ENCODE data around the gene MYOZ3. TPM values are rescaled to one million over a fixed set of nuclear protein-coding genes. Genes with fewer than 3 reads are reported as not detected.

MYOZ3 gene
- total and polyA plus RNA-seq, 10 of the 15 experiments (the other 5 are each of a cell fraction or from before 2014, with no cell fraction given) = 0.04 to 1.1 (median 0.10) TPM; not detected in 4

GRCh38 chr5:150621301-150621700 is 39.8 kb upstream of the MYOZ3 start (continued):
- no peak for TF ChIP-seq CEBPB (IDR thresholded peaks at IDR 0.05; ENCODE audit: borderline replicate concordance in 1 of 2, low read depth in 2 of 2, low read length in 2 of 2)
- no peak for TF ChIP-seq EGR1 (IDR thresholded peaks at IDR 0.05; ENCODE audit: borderline replicate concordance in 1 of 2, low read depth in 2 of 2, low read length in 2 of 2)
- TF ChIP-seq GATAD2B (conservative IDR thresholded peaks at IDR 0.05; ENCODE audit: low read depth) = no peak
- TF ChIP-seq FOXM1 (IDR thresholded peaks at IDR 0.05; ENCODE audit: low read depth, low read length) = no peak
- TF ChIP-seq ZNF24 (IDR thresholded peaks at IDR 0.05) = no peak
- no peak for TF ChIP-seq BCL11A (IDR thresholded peaks at IDR 0.05; ENCODE audit: low read depth, low read length)

- H3K4me3 ChIP-seq = no peak overlapping the region
- H3K4me2 ChIP-seq (ENCODE audit: control insufficient read depth, insufficient read depth) = 0 out of 2 replicates have a peak overlapping the region, but pooled peaks have one; percentile 96
- 68% methylated on average over 2 of the region's 2 CpGs for WGBS (ENCODE audit: insufficient coverage, insufficient replicate concordance, low lambda C conversion rate, missing lambda C conversion rate)
- no peaks in the 10 kb centered on the region for H3K36me3 ChIP-seq (ENCODE audit: control insufficient read depth in 2 of 2, insufficient read depth in 2 of 2, low read length in 1 of 2)
- CTCF ChIA-PET = interaction anchor here (1.5 to 1.7 kb wide), 2 partner anchors 11 to 60 kb away, joined by 4 read pairs; no protein-coding TSS in a partner anchor
- in situ Hi-C loops (cut with MboI) (no loop called here), intact Hi-C loops (cut with micrococcal nuclease; ENCODE audit: unreplicated experiment) (loop anchor here (10.0 kb wide), 1 partner anchor 167 kb away; no protein-coding TSS in a partner anchor)
- DNase-seq (ENCODE audit: low read depth, low spot score) (no peak), ATAC-seq (no peak), FAIRE-seq (no peak)
- no TSS peak for BruUV-seq (replicated peaks)
- no peak overlapping the region for H2AFZ ChIP-seq (ENCODE audit: control insufficient read depth, low read depth, low read length)
- H4K20me1 ChIP-seq (ENCODE audit: control insufficient read depth, insufficient read depth) = no peaks in the 10 kb centered on the region
- RAD21 ChIA-PET (ENCODE audit: unreplicated experiment) = interaction anchor here (1.3 to 2.7 kb wide), 3 partner anchors 10 to 132 kb away, joined by 3 to 15 read pairs (median 3); no protein-coding TSS in a partner anchor
- peaks cover 40% of the 10 kb centered on the region for H3K4me1 ChIP-seq (ENCODE audit: control insufficient read depth, insufficient read depth, low read length)
- no peak overlapping the region for H3K27ac ChIP-seq (ENCODE audit: control insufficient read depth, insufficient read depth)
- no peaks in the 10 kb centered on the region for H3K27me3 ChIP-seq (replicated peaks in 1 of 2; ENCODE audit: control insufficient read depth in 2 of 2, insufficient read depth in 2 of 2, low read length in 1 of 2)
- SMC1A ChIA-PET (ENCODE audit: uncharacterized antibody, unreplicated experiment) = interaction anchor here (1.8 kb wide), 1 partner anchor 32 kb away, joined by 4 read pairs; no protein-coding TSS in a partner anchor
- POLR2A ChIA-PET = interaction anchor here (1.3 to 1.4 kb wide), 2 partner anchors 32 to 206 kb away, joined by 3 to 4 read pairs; no protein-coding TSS in a partner anchor
- TF ChIP-seq TAF1 (IDR thresholded peaks at IDR 0.05; ENCODE audit: borderline replicate concordance, low read depth, low read length) = no peak
- TF ChIP-seq CREM (IDR thresholded peaks at IDR 0.05; ENCODE audit: low read depth) = no peak
- no peak for TF ChIP-seq RUNX3 (IDR thresholded peaks at IDR 0.05; ENCODE audit: low read length)
- TF ChIP-seq SREBF2 (IDR thresholded peaks at IDR 0.05; ENCODE audit: low read length) = no peak
- no peak for TF ChIP-seq MXI1 (IDR thresholded peaks at IDR 0.05; ENCODE audit: low read depth, low read length)
- no peak for TF ChIP-seq ELK1 (IDR thresholded peaks at IDR 0.05; ENCODE audit: low read depth, low read length)
- no peak for TF ChIP-seq SMC3 (IDR thresholded peaks at IDR 0.05; ENCODE audit: borderline replicate concordance, low read length)
- TF ChIP-seq MTA2 (IDR thresholded peaks at IDR 0.05; ENCODE audit: low read depth) = no peak
- no peak for TF ChIP-seq CTCF (IDR thresholded peaks at IDR 0.05 in 2 of 3, conservative IDR thresholded peaks at IDR 0.05 in 1 of 3; ENCODE audit: control insufficient read depth in 2 of 3, extremely low read depth in 1 of 3, insufficient read depth in 1 of 3, low read depth in 3 of 3, low read length in 3 of 3)
- no peak overlapping the region for H3K9ac ChIP-seq (ENCODE audit: control insufficient read depth, insufficient read depth, low read length)
- H3K79me2 ChIP-seq (ENCODE audit: control insufficient read depth, insufficient read depth, low read length) = peaks cover 24% of the 10 kb centered on the region
- no peaks in the 10 kb centered on the region for H3K9me3 ChIP-seq (replicated peaks; ENCODE audit: control insufficient read depth, insufficient read depth, low read length)
Measured at GRCh38 chr5:150622157-150622556, 38.9 kb upstream of the MYOZ3 start.
